Measurements from ENCODE around the gene AUTS2.
"Not testable (repeated sequence)": the region's sequence is repeated elsewhere in the genome, so short reads cannot be mapped to it uniquely, and the experiment has no call there.

AUTS2 gene

GRCh38 chr7:70594885-70595284 lies 996.6 kb downstream of the AUTS2 start:
- not testable (repeated sequence) for DNase-seq (ENCODE audit: low read depth in 2 of 2)

- no peak for DNase-seq (ENCODE audit: low read depth in 2 of 2)
Observed at GRCh38 chr7:70595370-70595754, 997.1 kb downstream of the AUTS2 start.

GRCh38 chr7:70595755-70596597 lies 997.7 kb downstream of the AUTS2 start:
- DNase-seq (ENCODE audit: low read depth in 2 of 2) = no peak

- DNase-seq (ENCODE audit: low read depth in 2 of 2) = no peak
Observed at GRCh38 chr7:70596598-70596913, 998.3 kb downstream of the AUTS2 start.

GRCh38 chr7:70597066-70597465 lies 998.8 kb downstream of the AUTS2 start:
- DNase-seq (ENCODE audit: low read depth in 2 of 2) = no peak

- no peak for DNase-seq (ENCODE audit: low read depth in 2 of 2)
Observed at GRCh38 chr7:70598976-70599375, 1000.7 kb downstream of the AUTS2 start.

- no peak for DNase-seq (ENCODE audit: low read depth in 2 of 2)
Observed at GRCh38 chr7:70599446-70600190, 1001.3 kb downstream of the AUTS2 start.

- no peak for DNase-seq (ENCODE audit: low read depth in 2 of 2)
Observed at GRCh38 chr7:70600993-70601392, 1002.7 kb downstream of the AUTS2 start.

GRCh38 chr7:70602117-70602516 lies 1003.8 kb downstream of the AUTS2 start:
- DNase-seq (ENCODE audit: low read depth in 2 of 2) = no peak

- no peak for DNase-seq (ENCODE audit: low read depth in 2 of 2)
Observed at GRCh38 chr7:70607281-70607680, 1009.0 kb downstream of the AUTS2 start.

- no peak for DNase-seq (ENCODE audit: low read depth in 2 of 2)
Observed at GRCh38 chr7:70607759-70608158, 1009.5 kb downstream of the AUTS2 start.

- no peak for DNase-seq (ENCODE audit: low read depth in 2 of 2)
Observed at GRCh38 chr7:70608229-70608628, 1010.0 kb downstream of the AUTS2 start.

GRCh38 chr7:70612811-70613210 lies 1014.5 kb downstream of the AUTS2 start:
- DNase-seq (ENCODE audit: low read depth in 2 of 2) = no peak

- no peak for DNase-seq (ENCODE audit: low read depth in 2 of 2)
Observed at GRCh38 chr7:70614237-70615045, 1016.2 kb downstream of the AUTS2 start.

- DNase-seq (ENCODE audit: low read depth in 2 of 2) = no peak
Observed at GRCh38 chr7:70615066-70615606, 1016.9 kb downstream of the AUTS2 start.

GRCh38 chr7:70616211-70616610 lies 1017.9 kb downstream of the AUTS2 start:
- DNase-seq (ENCODE audit: low read depth in 2 of 2) = no peak

- DNase-seq (ENCODE audit: low read depth in 2 of 2) = no peak
Observed at GRCh38 chr7:70616821-70617220, 1018.5 kb downstream of the AUTS2 start.

GRCh38 chr7:70618020-70618551 lies 1019.8 kb downstream of the AUTS2 start:
- DNase-seq (ENCODE audit: low read depth in 2 of 2) = no peak

- DNase-seq (ENCODE audit: low read depth in 2 of 2) = no peak
Observed at GRCh38 chr7:70619130-70619529, 1020.9 kb downstream of the AUTS2 start.

GRCh38 chr7:70619659-70620058 lies 1021.4 kb downstream of the AUTS2 start:
- DNase-seq (ENCODE audit: low read depth in 2 of 2) = no peak

- no peak for DNase-seq (ENCODE audit: low read depth in 2 of 2)
Observed at GRCh38 chr7:70620333-70621055, 1022.2 kb downstream of the AUTS2 start.
